ENCODE measurements around the gene SLC27A5. TPM values are rescaled to one million over a fixed set of nuclear protein-coding genes. Genes with fewer than 3 reads are reported as not detected.
A peak's percentile ranks its signal among the peaks of the same experiment; 100 is the strongest.

Gene SLC27A5
- total and polyA plus RNA-seq, 2 of the 13 experiments (the other 11 are each of a cell fraction or from before 2014, with no cell fraction given), result 30.3 to 40.2 TPM

DNA sequence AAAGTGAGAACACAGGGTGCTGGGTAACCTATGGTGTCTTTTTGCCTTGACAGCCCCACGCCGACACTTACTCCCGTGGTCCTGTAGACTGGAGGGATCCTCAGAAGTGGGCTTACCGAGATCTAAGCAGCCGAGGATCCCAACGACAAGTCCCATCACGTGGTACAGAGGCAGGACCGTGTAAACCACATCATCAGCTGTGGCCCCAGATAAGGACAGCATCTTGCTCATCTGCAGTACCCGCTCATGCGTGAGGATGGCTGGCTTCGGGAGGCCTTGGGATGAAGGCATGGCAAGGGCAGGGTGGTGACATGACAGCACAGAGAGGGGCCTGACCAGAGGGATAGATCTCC is 2.1 kb downstream of the SLC27A5 start (continued):
- TF ChIP-seq, protein P1, sequence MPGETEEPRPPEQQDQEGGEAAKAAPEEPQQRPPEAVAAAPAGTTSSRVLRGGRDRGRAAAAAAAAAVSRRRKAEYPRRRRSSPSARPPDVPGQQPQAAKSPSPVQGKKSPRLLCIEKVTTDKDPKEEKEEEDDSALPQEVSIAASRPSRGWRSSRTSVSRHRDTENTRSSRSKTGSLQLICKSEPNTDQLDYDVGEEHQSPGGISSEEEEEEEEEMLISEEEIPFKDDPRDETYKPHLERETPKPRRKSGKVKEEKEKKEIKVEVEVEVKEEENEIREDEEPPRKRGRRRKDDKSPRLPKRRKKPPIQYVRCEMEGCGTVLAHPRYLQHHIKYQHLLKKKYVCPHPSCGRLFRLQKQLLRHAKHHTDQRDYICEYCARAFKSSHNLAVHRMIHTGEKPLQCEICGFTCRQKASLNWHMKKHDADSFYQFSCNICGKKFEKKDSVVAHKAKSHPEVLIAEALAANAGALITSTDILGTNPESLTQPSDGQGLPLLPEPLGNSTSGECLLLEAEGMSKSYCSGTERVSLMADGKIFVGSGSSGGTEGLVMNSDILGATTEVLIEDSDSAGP (CRISPR knock-in tag; IDR thresholded peaks at IDR 0.05; ENCODE audit: borderline replicate concordance), result peak; percentile 55
- TF ChIP-seq SIX1 (CRISPR knock-in tag; IDR thresholded peaks at IDR 0.05; ENCODE audit: borderline replicate concordance) (no peak), ZNF274 (CRISPR knock-in tag; IDR thresholded peaks at IDR 0.05) (no peak; the same call in 1 of the 2 replicates), ARHGAP35 (CRISPR knock-in tag; IDR thresholded peaks at IDR 0.05; ENCODE audit: borderline replicate concordance) (no peak), SP2 (CRISPR knock-in tag; IDR thresholded peaks at IDR 0.05) (no peak), NONO (IDR thresholded peaks at IDR 0.05) (no peak), NONO (CRISPR knock-in tag; conservative IDR thresholded peaks at IDR 0.05) (no peak), SRY (CRISPR knock-in tag; IDR thresholded peaks at IDR 0.05) (peak; percentile 67), NR2C2 (CRISPR knock-in tag; IDR thresholded peaks at IDR 0.05; ENCODE audit: borderline replicate concordance) (no peak)
- TF ChIP-seq, protein P2, sequence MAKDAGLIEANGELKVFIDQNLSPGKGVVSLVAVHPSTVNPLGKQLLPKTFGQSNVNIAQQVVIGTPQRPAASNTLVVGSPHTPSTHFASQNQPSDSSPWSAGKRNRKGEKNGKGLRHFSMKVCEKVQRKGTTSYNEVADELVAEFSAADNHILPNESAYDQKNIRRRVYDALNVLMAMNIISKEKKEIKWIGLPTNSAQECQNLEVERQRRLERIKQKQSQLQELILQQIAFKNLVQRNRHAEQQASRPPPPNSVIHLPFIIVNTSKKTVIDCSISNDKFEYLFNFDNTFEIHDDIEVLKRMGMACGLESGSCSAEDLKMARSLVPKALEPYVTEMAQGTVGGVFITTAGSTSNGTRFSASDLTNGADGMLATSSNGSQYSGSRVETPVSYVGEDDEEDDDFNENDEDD (CRISPR knock-in tag; IDR thresholded peaks at IDR 0.05; ENCODE audit: borderline replicate concordance), result no peak
- TF ChIP-seq, protein P3, sequence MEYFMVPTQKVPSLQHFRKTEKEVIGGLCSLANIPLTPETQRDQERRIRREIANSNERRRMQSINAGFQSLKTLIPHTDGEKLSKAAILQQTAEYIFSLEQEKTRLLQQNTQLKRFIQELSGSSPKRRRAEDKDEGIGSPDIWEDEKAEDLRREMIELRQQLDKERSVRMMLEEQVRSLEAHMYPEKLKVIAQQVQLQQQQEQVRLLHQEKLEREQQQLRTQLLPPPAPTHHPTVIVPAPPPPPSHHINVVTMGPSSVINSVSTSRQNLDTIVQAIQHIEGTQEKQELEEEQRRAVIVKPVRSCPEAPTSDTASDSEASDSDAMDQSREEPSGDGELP (IDR thresholded peaks at IDR 0.05; ENCODE audit: borderline replicate concordance, low read depth), result peak; percentile 81; the same call in 1 of the 2 replicates
- TF ChIP-seq, protein P4, sequence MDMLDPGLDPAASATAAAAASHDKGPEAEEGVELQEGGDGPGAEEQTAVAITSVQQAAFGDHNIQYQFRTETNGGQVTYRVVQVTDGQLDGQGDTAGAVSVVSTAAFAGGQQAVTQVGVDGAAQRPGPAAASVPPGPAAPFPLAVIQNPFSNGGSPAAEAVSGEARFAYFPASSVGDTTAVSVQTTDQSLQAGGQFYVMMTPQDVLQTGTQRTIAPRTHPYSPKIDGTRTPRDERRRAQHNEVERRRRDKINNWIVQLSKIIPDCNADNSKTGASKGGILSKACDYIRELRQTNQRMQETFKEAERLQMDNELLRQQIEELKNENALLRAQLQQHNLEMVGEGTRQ (IDR thresholded peaks at IDR 0.05; ENCODE audit: low read depth, low read length), result peak; percentile 81
- TF ChIP-seq, protein P4 (CRISPR knock-in tag; IDR thresholded peaks at IDR 0.05; ENCODE audit: borderline replicate concordance), result peak; percentile 83; the same call in 1 of the 2 replicates
- TF ChIP-seq, protein P5, sequence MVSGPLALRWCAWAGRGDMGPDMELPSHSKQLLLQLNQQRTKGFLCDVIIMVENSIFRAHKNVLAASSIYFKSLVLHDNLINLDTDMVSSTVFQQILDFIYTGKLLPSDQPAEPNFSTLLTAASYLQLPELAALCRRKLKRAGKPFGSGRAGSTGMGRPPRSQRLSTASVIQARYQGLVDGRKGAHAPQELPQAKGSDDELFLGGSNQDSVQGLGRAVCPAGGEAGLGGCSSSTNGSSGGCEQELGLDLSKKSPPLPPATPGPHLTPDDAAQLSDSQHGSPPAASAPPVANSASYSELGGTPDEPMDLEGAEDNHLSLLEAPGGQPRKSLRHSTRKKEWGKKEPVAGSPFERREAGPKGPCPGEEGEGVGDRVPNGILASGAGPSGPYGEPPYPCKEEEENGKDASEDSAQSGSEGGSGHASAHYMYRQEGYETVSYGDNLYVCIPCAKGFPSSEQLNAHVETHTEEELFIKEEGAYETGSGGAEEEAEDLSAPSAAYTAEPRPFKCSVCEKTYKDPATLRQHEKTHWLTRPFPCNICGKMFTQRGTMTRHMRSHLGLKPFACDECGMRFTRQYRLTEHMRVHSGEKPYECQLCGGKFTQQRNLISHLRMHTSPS (CRISPR knock-in tag; IDR thresholded peaks at IDR 0.05; ENCODE audit: low read depth), result 0 out of 2 replicates have a peak, but pooled peaks have one; percentile 1

All from HepG2 (cell line).